Measurements from ENCODE around the gene CMKLR1.

CMKLR1 gene

GRCh38 chr12:108305991-108306501, 33.1 kb downstream of the CMKLR1 start:
- Mint-ChIP-seq H3K27me3 (peaks cover 21% of the 10 kb centered on the region), H3K27ac (no peak overlapping the region)

DNA sequence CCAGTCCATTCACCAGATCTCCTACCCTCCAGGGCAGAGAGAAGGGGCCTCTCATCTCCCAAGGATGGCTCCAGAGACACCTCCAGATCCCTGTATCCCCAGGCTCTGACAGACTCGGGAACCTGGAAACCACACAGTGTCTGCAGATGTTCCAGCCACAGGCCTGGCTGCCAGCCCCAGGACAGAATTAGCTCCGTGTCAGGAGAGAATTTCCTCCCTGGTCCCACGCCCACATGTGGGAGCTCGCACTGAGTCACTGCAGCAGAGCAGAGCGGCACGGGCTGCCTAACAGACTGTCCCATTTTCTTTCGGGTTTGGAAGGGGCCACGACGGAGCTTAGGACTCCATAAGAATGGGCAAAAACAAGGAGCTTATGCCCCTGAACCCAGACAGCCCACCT, 33.6 kb downstream of the CMKLR1 start:
- no peak overlapping the region for H3K27ac Mint-ChIP-seq
- no peaks in the 10 kb centered on the region for H3K36me3 Mint-ChIP-seq
- no peaks in the 10 kb centered on the region for H3K9me3 Mint-ChIP-seq (ENCODE audit: low read depth)
- H3K4me3 Mint-ChIP-seq = no peak overlapping the region
- H3K4me1 Mint-ChIP-seq (ENCODE audit: low read depth) = peaks cover 2% of the 10 kb centered on the region
- H3K27me3 Mint-ChIP-seq = peaks cover 21% of the 10 kb centered on the region

More at GRCh38 chr12:108305991-108306501, 33.1 kb downstream of the CMKLR1 start:
- Mint-ChIP-seq H3K36me3 (no peaks in the 10 kb centered on the region), H3K9me3 (ENCODE audit: low read depth) (no peaks in the 10 kb centered on the region), H3K4me1 (ENCODE audit: low read depth) (peaks cover 2% of the 10 kb centered on the region), H3K4me3 (no peak overlapping the region)

- H3K4me1 Mint-ChIP-seq (ENCODE audit: low read depth) = peaks cover 2% of the 10 kb centered on the region
- H3K27ac Mint-ChIP-seq = no peak overlapping the region
- no peaks in the 10 kb centered on the region for H3K36me3 Mint-ChIP-seq
- H3K27me3 Mint-ChIP-seq = peaks cover 21% of the 10 kb centered on the region
- H3K4me3 Mint-ChIP-seq = no peak overlapping the region
- no peaks in the 10 kb centered on the region for H3K9me3 Mint-ChIP-seq (ENCODE audit: low read depth)
Observed at GRCh38 chr12:108304633-108305032, 34.5 kb downstream of the CMKLR1 start.

- Mint-ChIP-seq H3K36me3 (no peaks in the 10 kb centered on the region), H3K27me3 (peaks cover 21% of the 10 kb centered on the region), H3K9me3 (ENCODE audit: low read depth) (no peaks in the 10 kb centered on the region), H3K4me3 (no peak overlapping the region), H3K27ac (no peak overlapping the region), H3K4me1 (ENCODE audit: low read depth) (peaks cover 2% of the 10 kb centered on the region)
Observed at GRCh38 chr12:108303703-108304102, 35.4 kb downstream of the CMKLR1 start.

- Mint-ChIP-seq H3K27me3 (peaks cover 21% of the 10 kb centered on the region), H3K4me3 (no peak overlapping the region), H3K36me3 (no peaks in the 10 kb centered on the region), H3K27ac (no peak overlapping the region), H3K4me1 (ENCODE audit: low read depth) (peaks cover 2% of the 10 kb centered on the region), H3K9me3 (ENCODE audit: low read depth) (no peaks in the 10 kb centered on the region)
Observed at GRCh38 chr12:108302403-108303311, 36.5 kb downstream of the CMKLR1 start.

DNA sequence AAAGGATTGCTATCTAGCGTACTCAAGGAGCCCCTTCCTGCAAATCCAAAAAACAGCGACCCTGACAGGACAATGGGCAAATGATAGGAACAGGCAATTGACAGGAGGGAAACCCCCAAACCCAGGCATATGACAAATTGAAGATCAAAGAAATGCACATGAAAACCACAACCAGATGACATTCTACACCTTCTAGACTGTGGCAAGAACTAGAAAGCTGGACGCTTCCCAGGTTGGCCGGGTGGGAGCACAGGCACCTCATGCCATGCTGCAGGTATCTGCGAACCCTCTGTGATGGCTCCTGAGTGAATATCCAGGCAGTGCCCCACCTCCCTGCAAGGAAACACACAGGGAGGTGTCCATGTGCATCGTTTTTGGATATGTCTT, 37.1 kb downstream of the CMKLR1 start:
- Mint-ChIP-seq H3K36me3 (no peaks in the 10 kb centered on the region), H3K9me3 (ENCODE audit: low read depth) (no peaks in the 10 kb centered on the region), H3K27ac (no peak overlapping the region), H3K4me3 (no peak overlapping the region), H3K27me3 (peaks cover 21% of the 10 kb centered on the region), H3K4me1 (ENCODE audit: low read depth) (peaks cover 2% of the 10 kb centered on the region)

GRCh38 chr12:108301346-108301745, 37.8 kb downstream of the CMKLR1 start:
- Mint-ChIP-seq H3K9me3 (ENCODE audit: low read depth) (no peaks in the 10 kb centered on the region), H3K4me3 (no peak overlapping the region), H3K27ac (no peak overlapping the region), H3K27me3 (peaks cover 15% of the 10 kb centered on the region), H3K36me3 (no peaks in the 10 kb centered on the region), H3K4me1 (ENCODE audit: low read depth) (peaks cover under 1% of the 10 kb centered on the region)

GRCh38 chr12:108299980-108300696, 39.0 kb downstream of the CMKLR1 start:
- H3K27me3 Mint-ChIP-seq = peaks cover 14% of the 10 kb centered on the region
- H3K4me3 Mint-ChIP-seq = no peak overlapping the region
- H3K36me3 Mint-ChIP-seq = no peaks in the 10 kb centered on the region
- no peak overlapping the region for H3K27ac Mint-ChIP-seq
- H3K4me1 Mint-ChIP-seq (ENCODE audit: low read depth) = no peaks in the 10 kb centered on the region
- no peaks in the 10 kb centered on the region for H3K9me3 Mint-ChIP-seq (ENCODE audit: low read depth)

DNA sequence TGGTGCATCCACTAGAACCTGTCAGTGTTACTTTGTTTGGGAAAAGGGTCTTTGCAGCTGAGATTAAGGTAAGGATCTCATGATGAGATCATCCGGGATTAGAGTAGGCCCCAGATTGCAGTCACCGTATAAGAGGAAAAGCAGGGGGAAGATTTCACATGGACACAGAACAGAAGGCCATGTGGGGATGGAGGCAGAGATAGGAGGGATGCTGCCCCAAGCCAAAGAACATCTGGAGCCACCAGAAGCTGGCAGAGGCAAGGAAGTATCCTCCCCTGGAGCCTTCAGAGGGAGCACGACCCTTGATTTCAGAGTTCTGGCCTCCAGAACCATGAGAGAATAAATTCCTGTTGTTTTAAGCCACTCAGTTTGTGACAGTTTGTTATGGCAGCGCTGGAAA, 39.6 kb downstream of the CMKLR1 start:
- Mint-ChIP-seq H3K36me3 (no peaks in the 10 kb centered on the region), H3K27me3 (peaks cover 9% of the 10 kb centered on the region), H3K9me3 (ENCODE audit: low read depth) (no peaks in the 10 kb centered on the region), H3K27ac (no peak overlapping the region), H3K4me1 (ENCODE audit: low read depth) (no peaks in the 10 kb centered on the region), H3K4me3 (no peak overlapping the region)

DNA sequence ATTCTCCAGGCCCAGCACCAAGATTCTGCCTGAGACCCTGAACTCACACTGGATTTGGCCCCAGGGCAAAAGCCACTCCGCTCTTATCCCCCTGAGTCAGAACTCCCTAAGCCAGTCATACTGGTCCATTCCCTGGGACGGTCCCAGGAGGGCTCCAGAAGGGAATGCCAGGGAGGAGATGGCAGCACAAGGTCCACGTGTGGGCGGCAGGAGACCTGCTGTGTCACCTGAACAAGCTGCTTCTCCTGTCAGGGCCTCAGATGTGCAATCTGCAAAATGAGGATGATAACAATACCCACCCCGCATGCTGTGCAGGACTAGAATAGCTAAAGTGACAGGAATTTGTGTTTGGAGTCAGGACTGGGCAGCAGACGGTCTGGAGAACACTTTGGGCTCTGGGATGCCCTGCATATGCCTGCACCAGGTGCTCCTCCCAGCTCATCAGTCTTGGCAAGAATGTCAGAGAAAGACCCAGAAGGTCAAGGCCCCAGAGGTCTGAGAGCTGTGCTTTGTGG, 40.3 kb downstream of the CMKLR1 start:
- Mint-ChIP-seq H3K4me3 (no peak overlapping the region), H3K27me3 (peaks cover 4% of the 10 kb centered on the region), H3K27ac (no peak overlapping the region), H3K9me3 (ENCODE audit: low read depth) (no peaks in the 10 kb centered on the region), H3K4me1 (ENCODE audit: low read depth) (no peaks in the 10 kb centered on the region), H3K36me3 (no peaks in the 10 kb centered on the region)

- Mint-ChIP-seq H3K4me3 (no peak overlapping the region), H3K27ac (no peak overlapping the region)
Observed at GRCh38 chr12:108297895-108298760, 41.0 kb downstream of the CMKLR1 start.

DNA sequence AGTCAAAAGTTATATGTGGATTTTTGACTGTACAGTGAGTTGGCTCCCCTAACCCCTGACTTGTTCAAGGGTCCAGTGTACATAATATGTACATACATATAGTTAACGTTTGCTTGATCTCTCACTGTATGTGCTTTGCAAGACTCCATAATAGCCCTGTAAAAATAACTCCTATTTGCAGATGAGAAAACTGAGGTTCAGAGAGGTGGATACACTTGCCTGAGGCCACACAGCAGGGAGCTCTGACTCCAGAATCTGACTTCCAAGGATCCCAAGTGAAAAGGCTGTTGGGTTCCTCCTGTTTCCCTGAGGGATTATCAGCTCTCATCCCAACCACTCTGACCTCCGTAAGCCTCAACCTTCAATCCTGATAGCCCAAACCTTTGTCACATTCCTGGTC, 41.7 kb downstream of the CMKLR1 start:
- Mint-ChIP-seq H3K4me1 (ENCODE audit: low read depth) (no peaks in the 10 kb centered on the region), H3K9me3 (ENCODE audit: low read depth) (no peaks in the 10 kb centered on the region), H3K27ac (no peak overlapping the region), H3K4me3 (no peak overlapping the region), H3K27me3 (peaks cover 4% of the 10 kb centered on the region), H3K36me3 (no peaks in the 10 kb centered on the region)

More at GRCh38 chr12:108297895-108298760, 41.0 kb downstream of the CMKLR1 start:
- Mint-ChIP-seq H3K4me1 (ENCODE audit: low read depth) (no peaks in the 10 kb centered on the region), H3K27me3 (peaks cover 4% of the 10 kb centered on the region), H3K36me3 (no peaks in the 10 kb centered on the region), H3K9me3 (ENCODE audit: low read depth) (no peaks in the 10 kb centered on the region)

- Mint-ChIP-seq H3K4me3 (no peak overlapping the region), H3K9me3 (ENCODE audit: low read depth) (no peaks in the 10 kb centered on the region), H3K4me1 (ENCODE audit: low read depth) (no peaks in the 10 kb centered on the region), H3K36me3 (no peaks in the 10 kb centered on the region), H3K27me3 (peaks cover 3% of the 10 kb centered on the region), H3K27ac (no peak overlapping the region)
Observed at GRCh38 chr12:108296945-108297344, 42.2 kb downstream of the CMKLR1 start.

GRCh38 chr12:108295641-108296040, 43.5 kb downstream of the CMKLR1 start:
- Mint-ChIP-seq H3K27me3 (peaks cover 1% of the 10 kb centered on the region), H3K4me3 (no peak overlapping the region), H3K27ac (no peak overlapping the region), H3K4me1 (ENCODE audit: low read depth) (no peaks in the 10 kb centered on the region), H3K36me3 (no peaks in the 10 kb centered on the region), H3K9me3 (ENCODE audit: low read depth) (no peaks in the 10 kb centered on the region)
